HG02571 (cell line): ENCODE results near the gene FLNC.

ENCODE experiments used
- ATAC-seq: cut with Tn5 transposase; IDR thresholded peaks from one replicate; pipeline ENCODE4 v1.9.1; 2021; ENCODE audit warnings: mild to moderate bottlenecking, moderate library complexity; ENCODE audit not compliant: unreplicated experiment

Gene FLNC, protein sequence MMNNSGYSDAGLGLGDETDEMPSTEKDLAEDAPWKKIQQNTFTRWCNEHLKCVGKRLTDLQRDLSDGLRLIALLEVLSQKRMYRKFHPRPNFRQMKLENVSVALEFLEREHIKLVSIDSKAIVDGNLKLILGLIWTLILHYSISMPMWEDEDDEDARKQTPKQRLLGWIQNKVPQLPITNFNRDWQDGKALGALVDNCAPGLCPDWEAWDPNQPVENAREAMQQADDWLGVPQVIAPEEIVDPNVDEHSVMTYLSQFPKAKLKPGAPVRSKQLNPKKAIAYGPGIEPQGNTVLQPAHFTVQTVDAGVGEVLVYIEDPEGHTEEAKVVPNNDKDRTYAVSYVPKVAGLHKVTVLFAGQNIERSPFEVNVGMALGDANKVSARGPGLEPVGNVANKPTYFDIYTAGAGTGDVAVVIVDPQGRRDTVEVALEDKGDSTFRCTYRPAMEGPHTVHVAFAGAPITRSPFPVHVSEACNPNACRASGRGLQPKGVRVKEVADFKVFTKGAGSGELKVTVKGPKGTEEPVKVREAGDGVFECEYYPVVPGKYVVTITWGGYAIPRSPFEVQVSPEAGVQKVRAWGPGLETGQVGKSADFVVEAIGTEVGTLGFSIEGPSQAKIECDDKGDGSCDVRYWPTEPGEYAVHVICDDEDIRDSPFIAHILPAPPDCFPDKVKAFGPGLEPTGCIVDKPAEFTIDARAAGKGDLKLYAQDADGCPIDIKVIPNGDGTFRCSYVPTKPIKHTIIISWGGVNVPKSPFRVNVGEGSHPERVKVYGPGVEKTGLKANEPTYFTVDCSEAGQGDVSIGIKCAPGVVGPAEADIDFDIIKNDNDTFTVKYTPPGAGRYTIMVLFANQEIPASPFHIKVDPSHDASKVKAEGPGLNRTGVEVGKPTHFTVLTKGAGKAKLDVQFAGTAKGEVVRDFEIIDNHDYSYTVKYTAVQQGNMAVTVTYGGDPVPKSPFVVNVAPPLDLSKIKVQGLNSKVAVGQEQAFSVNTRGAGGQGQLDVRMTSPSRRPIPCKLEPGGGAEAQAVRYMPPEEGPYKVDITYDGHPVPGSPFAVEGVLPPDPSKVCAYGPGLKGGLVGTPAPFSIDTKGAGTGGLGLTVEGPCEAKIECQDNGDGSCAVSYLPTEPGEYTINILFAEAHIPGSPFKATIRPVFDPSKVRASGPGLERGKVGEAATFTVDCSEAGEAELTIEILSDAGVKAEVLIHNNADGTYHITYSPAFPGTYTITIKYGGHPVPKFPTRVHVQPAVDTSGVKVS (N-terminal part only)

DNA sequence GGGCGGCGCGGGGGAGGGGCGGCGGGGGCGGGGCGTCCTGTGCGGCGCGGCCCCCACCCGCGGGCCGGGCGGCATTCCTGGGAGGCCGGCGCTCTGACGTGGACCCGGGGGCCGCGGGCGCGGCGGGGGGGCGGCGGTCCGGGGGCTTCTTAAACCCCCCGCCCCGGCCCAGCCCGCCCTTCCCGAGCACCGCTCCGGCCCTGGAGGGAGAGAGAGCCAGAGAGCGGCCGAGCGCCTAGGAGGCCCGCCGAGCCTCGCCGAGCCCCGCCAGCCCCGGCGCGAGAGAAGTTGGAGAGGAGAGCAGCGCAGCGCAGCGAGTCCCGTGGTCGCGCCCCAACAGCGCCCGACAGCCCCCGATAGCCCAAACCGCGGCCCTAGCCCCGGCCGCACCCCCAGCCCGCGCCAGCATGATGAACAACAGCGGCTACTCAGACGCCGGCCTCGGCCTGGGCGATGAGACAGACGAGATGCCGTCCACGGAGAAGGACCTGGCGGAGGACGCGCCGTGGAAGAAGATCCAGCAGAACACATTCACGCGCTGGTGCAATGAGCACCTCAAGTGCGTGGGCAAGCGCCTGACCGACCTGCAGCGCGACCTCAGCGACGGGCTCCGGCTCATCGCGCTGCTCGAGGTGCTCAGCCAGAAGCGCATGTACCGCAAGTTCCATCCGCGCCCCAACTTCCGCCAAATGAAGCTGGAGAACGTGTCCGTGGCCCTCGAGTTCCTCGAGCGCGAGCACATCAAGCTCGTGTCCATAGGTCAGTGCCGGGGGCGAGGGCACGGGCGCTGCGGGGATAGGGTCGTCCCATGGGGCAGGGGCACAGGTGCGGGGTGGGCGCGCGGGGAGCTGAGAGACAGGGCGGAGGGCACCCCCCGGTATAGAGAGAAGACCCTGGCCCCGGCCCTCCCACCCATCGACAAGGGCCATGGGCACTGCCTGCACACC lies at the start of gene FLNC:
Gene FLNC (plus strand): TSS at position 176 of the 947 bp plus-strand sequence. CDS start 232 bp downstream, at position 408.
- ATAC-seq: no peak

DNA sequence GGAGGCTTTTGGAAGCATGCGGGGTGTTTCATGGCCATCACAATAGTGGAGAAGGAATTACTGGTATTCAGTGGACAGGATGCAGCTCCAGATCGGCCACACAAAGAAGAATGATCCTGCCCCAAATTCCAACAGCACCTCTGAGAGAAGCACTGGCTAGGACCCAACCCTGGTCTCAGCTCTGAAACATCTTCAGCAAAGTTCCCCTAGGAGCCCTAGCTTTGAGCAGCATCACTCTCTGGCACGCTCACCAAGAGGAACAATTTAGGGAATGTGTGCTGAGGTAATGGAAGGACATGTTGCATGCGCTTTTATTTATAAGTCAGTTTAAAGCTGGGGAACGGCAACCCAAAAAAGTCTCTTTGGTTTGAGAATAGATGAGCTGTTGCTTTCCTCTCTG lies 49.1 kb upstream of the FLNC start:
- no peak for ATAC-seq

DNA sequence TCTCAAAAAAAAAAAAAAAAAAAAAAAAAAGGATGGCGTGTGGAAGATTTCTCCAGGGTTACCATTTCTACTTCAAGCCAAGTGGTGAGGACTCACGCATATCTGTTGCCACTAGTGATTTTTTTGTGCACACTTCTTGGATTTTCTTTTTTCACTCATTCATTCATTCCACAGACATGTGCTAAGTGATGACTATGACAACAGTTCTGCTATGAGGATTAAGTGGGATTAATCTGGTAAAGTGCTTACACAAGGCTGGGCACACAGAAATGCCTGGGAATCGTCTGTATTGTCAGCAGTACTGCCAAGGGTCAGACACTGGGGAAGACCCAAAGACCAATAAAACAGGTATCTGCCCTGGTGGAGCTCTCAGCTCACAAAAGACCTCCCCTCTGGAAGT lies 48.4 kb upstream of the FLNC start:
- ATAC-seq: no peak

DNA sequence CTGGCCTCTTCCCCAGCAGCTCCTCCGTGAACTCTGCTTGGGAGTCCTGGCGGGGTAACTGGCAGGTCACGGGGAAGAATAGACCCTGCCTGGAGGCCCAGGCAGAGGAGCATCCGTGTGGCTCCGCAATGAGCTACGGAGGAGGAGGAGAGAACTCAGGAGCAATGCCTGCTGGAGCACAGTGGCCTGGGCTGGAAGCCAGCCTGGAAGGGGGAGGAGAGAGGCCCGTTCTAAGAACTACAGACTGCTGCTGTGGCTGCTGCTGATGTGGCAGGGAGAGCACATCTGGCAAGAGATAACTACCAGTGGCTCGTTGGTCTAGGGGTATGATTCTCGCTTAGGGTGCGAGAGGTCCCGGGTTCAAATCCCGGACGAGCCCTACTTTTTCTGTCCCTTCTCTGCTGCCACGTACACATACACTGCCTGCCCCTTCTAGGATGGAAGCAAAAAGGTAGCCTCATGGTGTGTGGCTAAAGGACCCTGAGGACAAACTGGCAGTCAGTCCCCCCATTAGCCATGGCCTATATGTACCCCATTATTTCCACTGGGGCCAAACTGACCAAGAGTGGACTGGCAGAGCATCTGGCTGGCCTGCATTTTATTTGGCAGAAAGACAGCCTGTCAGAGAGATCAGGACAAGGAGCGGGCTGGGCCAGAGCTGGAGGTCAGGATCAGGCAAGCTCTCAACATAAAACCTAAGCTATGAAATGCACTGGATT lies 46.9 kb upstream of the FLNC start:
- no peak for ATAC-seq

DNA sequence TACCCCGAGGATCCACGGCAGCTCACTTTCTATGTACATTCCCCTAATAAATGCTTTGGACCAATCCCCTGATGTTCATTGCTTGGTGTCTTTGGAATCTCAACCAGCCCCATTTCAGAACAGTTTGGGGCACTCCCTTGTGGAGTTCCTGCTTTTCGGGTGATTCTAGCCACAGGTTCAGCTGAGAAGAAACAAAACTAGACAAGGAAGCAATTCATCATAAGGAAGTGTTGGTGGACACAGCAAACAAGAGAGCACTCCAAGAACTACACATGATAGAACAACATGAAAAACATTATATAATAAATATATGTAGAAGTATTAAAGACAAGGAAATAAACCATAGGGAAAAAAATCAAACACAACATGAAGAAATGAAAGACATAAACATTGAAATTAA lies 44.5 kb upstream of the FLNC start:
- no peak for ATAC-seq

DNA sequence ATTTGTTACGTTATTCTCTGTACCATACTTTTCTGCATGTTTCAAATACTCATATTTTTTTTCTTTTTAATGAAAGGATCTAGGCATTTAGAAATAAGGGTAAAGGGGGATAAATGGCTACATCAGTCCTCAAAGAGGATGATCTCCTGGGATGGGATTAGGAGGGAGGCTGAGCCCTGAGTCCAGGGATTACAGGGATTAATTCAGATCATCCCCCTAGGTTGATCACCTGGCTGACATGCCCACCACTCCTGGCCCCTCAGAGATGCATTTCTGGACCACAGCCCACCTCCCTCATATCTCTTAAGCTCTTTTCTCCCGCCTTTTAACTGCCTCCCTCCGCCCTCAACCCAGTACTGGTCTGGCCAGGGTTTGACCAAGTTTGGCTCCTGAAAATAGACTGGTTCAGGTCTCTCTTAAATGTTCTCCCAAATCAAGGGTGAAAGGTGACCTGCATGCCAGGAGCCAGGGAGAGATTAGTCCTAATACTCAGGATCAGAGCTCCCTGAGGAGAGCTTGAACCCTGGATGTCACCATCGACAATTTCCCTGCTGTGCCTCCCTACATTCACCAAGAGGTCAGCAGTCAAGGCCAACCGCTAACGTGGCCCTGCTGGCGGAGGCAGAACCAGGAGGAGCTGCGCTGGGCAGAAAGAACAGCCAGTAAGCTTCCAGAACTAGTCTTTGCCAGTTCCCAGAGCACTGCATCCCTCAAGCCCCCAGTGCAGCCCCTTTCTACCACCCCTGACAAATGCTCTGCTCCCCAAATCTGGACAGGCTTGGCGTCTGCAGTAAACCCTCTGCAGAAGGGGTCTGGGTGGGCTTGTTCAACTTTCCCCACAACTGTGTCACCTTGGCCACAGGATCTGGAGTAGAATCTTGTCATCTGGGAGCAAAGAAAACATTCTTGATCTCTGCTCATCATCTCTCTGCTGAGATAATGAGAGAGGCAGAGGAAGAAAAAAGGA lies 41.5 kb upstream of the FLNC start:
- ATAC-seq: no peak

DNA sequence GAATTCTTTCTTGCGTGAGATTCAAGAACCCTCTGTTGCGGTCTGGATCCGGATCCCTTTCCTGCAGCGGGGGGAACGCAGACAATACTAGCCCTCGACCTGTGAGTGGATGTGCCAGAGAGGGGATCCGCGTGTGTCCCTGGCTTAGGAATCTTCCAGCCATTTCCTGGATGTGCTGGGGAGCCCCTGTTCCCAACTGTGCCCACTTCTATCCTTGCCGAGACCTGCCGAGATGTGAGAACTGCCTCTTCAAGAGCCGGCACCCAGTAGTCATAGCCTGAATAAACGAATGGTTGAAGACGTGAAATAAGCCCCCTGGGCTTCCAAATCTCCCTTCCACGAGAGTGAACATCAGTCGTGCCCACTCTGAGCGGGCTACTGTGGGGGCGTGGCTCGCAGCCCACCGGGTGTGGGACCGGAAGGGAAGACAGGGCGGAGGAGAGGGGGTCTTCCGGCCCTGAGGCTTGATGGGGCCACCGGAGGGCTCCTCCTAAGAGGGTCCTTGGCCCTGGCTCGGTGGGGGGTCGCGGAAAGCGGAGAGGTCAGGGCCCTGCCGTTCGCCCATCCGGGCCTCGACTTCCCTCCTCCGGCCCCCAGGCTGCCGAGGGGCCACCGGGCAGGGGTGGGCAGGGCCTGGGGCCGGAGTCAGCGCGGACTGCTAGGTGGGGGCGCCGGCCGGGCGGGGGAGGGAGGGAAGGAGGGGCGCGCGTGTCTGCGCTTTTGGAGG lies 39.7 kb upstream of the FLNC start:
- ATAC-seq: no peak

DNA sequence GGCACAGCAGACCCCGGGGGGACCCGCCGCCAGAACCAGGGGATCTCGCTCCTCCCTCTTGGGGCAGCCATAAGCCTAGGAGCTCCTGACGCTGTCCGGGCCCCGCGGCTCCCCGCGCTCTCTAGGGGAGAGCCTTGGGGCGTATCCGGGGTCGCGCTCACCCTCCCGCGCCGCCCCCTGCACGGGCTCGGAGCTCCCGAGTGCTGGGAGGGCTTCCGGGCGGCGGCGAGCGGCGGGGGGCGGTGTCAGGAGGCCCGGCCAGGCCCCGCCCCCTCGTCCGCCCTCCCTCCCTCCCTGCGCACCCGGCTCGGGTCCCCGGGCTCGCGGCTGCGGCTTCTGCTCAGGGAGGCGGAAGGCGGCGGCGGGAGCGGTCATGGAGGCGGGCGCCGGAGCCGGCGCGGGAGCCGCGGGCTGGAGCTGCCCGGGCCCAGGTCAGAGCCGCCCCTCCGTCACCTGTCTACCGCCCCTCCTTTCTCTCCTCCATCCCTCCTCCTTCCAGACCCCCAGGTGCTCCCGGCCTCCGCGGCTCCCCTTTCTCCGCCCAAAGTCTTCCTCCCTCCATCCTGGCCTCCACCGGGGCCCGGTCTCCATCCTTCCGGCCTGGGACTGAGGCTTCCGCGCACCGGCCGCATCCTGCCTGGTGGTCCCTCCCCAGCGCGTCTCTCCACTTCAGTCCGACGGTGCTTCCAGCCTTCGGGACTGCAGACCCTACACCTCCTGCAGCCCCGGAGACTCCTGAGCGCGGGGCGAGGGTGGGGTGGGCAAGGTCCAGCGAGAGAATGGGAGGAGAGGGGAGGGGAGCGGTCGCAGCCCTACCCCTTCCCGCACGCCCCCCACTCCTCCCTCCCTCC lies 38.9 kb upstream of the FLNC start, which contains the start of gene CCDC136:
Gene CCDC136 (plus strand): TSS at position 848 of the 851 bp plus-strand sequence. CDS start 444 bp downstream, outside the sequence.
- ATAC-seq: peak; percentile 72

DNA sequence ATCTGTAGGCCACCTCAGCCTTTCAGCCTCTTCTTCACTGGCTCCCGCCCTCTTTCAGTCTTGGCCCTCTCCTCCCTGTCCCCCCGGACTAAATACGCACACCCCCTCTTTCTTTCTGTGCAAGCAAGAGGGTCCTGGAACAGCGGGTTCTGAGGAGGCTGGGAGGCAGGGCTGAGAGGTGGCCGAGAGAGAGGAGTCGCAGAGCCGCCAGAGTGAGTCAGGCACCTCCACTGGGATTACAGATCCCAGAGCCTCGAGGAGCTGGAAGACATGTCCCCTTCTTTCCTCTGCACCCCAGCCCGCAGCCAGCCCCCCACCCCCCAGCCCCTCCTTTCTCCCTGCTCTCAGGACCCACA lies 38.3 kb upstream of the FLNC start:
- no peak for ATAC-seq

DNA sequence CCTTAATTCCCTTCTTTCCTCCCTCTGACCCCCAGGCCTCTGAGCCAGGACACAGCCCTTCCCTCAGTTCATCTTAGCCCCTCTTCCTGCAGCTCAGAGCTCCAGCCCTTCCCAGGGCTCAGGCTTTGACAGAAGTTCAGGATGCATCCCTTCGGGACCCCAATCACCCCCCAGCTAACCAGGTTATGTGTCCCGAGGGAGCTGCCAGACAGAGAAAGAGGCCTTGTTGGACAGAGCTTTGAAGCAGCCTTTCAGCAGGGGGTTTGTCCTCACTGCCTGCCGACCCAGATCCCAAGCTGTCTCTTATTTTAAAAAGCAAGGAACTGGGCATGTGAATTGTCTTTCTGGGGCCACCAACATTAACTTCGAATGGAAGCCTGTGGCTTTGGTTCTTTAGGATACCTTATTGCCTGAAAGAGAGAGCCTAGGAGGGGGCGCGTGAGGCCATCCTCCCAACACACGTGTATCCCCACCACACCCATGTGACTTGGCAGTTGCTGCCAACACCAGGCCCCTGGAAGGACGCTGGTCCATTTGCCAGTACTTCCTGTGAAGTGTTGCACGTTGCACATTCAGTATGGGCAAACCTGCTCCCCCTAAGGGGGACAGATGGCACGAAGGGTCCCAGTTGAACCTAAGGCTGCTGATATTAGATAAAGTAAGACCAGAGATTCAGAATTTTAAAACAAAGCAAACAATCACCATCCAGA lies 37.6 kb upstream of the FLNC start:
- no peak for ATAC-seq

DNA sequence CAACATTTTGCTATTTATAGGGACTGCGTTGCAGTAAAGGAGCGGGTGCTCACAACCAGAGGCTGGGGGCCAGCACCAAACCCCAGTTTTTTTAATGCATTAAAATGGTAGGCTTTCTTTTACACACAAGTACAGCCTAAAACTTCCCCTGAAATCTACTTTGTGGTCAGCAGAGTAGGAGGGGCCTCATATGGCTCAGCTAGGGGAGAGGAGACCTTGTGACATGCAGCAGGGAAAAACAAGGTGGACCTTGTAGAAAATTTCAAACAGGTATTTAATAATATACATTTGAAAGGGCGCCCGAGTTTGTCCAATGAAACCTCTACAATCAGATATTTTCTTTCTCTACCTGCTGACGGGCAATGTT lies 37.0 kb upstream of the FLNC start:
- ATAC-seq: no peak

DNA sequence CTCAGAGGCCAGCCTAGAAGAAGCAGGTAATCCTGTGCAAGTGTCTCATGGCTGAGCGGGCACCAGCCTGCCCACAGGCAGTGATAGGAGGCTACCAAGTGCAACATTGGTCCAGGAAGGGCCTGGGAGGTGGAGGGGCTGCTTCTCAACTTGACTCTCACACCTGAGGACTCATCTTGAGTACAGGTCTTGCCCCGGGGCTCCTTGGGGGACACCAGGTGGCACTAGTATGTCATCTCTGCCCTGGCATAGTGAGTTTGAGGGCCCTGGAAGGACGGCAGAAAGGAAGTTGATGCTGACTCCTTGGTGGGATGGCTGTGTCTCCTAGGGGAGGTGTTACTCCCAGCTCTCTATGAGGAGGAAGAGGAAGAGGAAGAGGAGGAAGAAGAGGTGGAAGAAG lies 36.2 kb upstream of the FLNC start:
- no peak for ATAC-seq

DNA sequence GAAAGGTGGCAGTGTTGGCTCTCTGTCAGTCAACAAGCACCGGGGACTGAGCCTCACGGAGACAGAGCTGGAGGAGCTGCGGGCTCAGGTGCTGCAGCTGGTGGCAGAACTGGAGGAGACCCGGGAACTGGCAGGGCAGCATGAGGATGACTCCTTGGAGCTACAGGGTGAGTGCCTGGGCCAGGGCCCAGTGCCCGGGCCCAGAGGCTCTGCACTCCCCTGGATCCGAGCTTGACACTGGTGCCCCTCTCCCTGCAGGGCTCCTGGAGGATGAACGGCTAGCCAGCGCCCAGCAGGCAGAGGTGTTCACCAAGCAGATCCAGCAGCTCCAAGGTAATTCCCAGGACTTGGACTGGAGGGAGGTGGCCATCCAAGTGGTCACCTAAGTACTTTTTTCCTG lies 35.8 kb upstream of the FLNC start:
- ATAC-seq: no peak

DNA sequence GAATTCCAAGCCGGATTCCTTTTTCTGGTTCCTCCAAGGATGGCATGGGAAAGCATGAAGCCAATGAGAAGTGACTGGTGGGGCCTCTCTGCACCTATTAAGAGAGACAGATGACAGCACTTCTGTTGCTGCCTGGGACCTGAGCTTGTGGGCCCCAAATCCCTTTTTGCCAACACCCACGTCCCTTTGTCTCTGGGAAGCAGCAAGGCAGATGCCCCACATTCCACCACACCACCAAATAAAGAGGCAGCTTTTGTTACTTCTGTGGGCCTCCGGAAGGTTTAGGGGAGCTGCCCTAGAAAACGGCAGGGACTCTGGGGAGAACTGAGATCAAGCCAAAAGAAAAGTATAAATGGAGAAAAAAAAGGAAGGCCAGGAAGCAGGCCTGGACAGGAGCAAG lies 35.1 kb upstream of the FLNC start:
- no peak for ATAC-seq

DNA sequence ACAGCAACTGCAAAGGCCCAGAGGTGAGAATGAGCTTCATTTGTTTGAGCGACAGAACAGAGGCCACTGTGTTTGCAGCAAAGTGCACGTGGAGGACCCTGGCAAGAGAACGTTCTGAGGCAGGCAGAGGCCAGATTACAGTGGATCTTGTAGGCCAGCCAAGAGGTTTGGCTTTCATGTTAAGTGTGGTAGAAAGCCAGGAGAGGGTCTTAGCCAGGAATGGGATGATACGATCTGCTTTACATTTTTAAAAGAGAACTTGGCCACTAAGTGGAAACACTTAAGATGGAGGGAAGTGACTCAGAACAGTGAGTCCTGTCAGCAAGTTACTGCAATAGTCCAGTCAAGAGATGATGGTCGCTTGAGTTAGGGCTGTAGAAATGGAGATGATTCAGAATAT lies 33.9 kb upstream of the FLNC start:
- no peak for ATAC-seq

DNA sequence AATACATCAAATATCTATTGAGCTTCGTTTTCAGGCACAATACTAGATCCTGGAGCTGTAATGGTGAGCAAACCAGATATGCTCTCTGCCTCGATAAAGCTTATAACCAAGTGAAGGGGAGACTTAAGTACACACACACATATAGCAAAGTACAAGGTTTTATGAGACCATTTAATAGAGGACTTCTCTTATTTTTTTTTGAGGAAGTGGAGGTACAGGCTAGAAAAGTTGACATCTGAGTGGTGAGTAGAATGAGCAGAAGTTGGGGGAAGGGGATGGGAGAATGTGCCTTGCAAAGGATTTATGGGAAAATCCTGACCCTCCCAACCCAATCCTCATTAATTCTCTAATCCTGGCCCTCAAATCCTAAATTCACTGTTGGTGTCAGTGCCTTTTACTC lies 30.8 kb upstream of the FLNC start:
- ATAC-seq: no peak
